Fibroblast of mammary gland (primary cell): ENCODE data around the gene IFI27.
A peak's percentile ranks its signal among the peaks of the same experiment; 100 is the strongest.

Experiments used
- DNase-seq: peaks from one replicate; pipeline ENCODE4 v3.0.0-alpha.2; 2010; ENCODE audit warnings: low read depth
- H3K4me3 ChIP-seq: 2 replicates; pipeline ENCODE4 v1.5.1; 2011; ENCODE audit warnings: low read depth, mild to moderate bottlenecking, low read length, moderate library complexity; ENCODE audit not compliant: control insufficient read depth
- CTCF ChIP-seq: conservative IDR thresholded peaks from 2 replicates; pipeline ENCODE4 v1.5.1; 2011; ENCODE audit warnings: low read depth, low read length, inconsistent platforms; ENCODE audit not compliant: control insufficient read depth, insufficient read depth

The IFI27 gene

GRCh38 chr14:94116701-94117100, 6.2 kb downstream of the IFI27 start:
- no peak for DNase-seq
- no peak for TF ChIP-seq CTCF
- no peak overlapping the region for H3K4me3 ChIP-seq

GRCh38 chr14:94117856-94118255, 7.3 kb downstream of the IFI27 start:
- DNase-seq: no peak
- no peak overlapping the region for H3K4me3 ChIP-seq
- TF ChIP-seq CTCF: no peak

GRCh38 chr14:94119071-94119470, 8.5 kb downstream of the IFI27 start:
- no peak for DNase-seq
- no peak for TF ChIP-seq CTCF
- no peak overlapping the region for H3K4me3 ChIP-seq

- H3K4me3 ChIP-seq: no peak overlapping the region
- TF ChIP-seq CTCF: no peak
- DNase-seq: peak; percentile 79
Observed at GRCh38 chr14:94120667-94121340, 10.3 kb downstream of the IFI27 start.

GRCh38 chr14:94121485-94121884, 10.9 kb downstream of the IFI27 start:
- no peak overlapping the region for H3K4me3 ChIP-seq
- DNase-seq: no peak
- TF ChIP-seq CTCF: no peak

GRCh38 chr14:94122438-94122837, 11.9 kb downstream of the IFI27 start:
- DNase-seq: no peak
- H3K4me3 ChIP-seq: no peak overlapping the region
- no peak for TF ChIP-seq CTCF

- no peak overlapping the region for H3K4me3 ChIP-seq
- no peak for DNase-seq
- no peak for TF ChIP-seq CTCF
Observed at GRCh38 chr14:94123296-94123695, 12.8 kb downstream of the IFI27 start.
